Measurements from ENCODE around the gene DHPS. TPM values are rescaled to one million over a fixed set of nuclear protein-coding genes. Genes with fewer than 3 reads are reported as not detected.

The DHPS gene
- polyA plus RNA-seq, 1 experiment, result 59.1 TPM

DNA sequence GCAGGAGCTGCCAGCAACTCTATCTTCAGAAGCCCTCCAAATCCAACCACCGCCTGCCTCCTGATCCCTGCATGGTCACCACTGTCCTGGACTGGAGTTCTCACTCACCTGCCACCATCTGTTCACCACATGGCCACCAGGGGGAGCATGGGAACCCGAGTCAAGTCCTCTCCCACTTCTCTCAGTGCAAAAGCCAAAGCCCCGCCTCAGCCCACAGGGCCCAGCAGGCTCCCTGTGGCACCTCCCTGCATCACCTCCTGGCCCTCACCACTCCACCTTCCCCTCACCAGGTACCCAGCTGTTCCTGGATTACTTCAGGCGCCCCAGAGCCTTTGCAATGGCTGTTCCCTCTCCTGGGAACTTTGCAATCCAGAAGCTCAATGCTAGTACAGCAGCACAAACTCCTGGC is 5.3 kb downstream of the DHPS start:
- TF ChIP-seq, protein P1, sequence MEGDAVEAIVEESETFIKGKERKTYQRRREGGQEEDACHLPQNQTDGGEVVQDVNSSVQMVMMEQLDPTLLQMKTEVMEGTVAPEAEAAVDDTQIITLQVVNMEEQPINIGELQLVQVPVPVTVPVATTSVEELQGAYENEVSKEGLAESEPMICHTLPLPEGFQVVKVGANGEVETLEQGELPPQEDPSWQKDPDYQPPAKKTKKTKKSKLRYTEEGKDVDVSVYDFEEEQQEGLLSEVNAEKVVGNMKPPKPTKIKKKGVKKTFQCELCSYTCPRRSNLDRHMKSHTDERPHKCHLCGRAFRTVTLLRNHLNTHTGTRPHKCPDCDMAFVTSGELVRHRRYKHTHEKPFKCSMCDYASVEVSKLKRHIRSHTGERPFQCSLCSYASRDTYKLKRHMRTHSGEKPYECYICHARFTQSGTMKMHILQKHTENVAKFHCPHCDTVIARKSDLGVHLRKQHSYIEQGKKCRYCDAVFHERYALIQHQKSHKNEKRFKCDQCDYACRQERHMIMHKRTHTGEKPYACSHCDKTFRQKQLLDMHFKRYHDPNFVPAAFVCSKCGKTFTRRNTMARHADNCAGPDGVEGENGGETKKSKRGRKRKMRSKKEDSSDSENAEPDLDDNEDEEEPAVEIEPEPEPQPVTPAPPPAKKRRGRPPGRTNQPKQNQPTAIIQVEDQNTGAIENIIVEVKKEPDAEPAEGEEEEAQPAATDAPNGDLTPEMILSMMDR (IDR thresholded peaks at IDR 0.05; ENCODE audit: low read depth, low read length), result peak; percentile 83
- Histone ChIP-seq H3K9me3 (ENCODE audit: control insufficient read depth, insufficient read depth, low read length) (peaks cover 1% of the 10 kb centered on the region; the same call in 1 of the 2 replicates), H3K27ac (ENCODE audit: low read depth, low read length) (no peak overlapping the region), H3K4me3 (ENCODE audit: low read depth, low read length) (no peak overlapping the region), H3K27me3 (ENCODE audit: control insufficient read depth, insufficient read depth, low read length) (no peaks in the 10 kb centered on the region)
- peak; percentile 27 for DNase-seq (ENCODE audit: low read depth, low spot score)
- ChIA-PET CTCF (interaction anchor here (0.6 to 3.2 kb wide), 6 partner anchors 8 to 171 kb away, joined by 3 to 20 read pairs (median 5); no protein-coding TSS in a partner anchor), POLR2A (no interaction called here)

GRCh38 chr19:12675940-12676339 is 5.7 kb downstream of the DHPS start:
- no peak for DNase-seq (ENCODE audit: low read depth, low spot score)
- H3K9me3 ChIP-seq (ENCODE audit: control insufficient read depth, insufficient read depth, low read length), result no peaks in the 10 kb centered on the region; the same call in 1 of the 2 replicates
- POLR2A ChIA-PET, result no interaction called here
- H3K27ac ChIP-seq (ENCODE audit: low read depth, low read length), result no peak overlapping the region
- CTCF ChIA-PET, result interaction anchor here (1.0 to 3.2 kb wide), 4 partner anchors 11 to 171 kb away, joined by 4 to 20 read pairs (median 8); no protein-coding TSS in a partner anchor
- H3K27me3 ChIP-seq (ENCODE audit: control insufficient read depth, insufficient read depth, low read length), result no peaks in the 10 kb centered on the region
- no peak overlapping the region for H3K4me3 ChIP-seq (ENCODE audit: low read depth, low read length)
- TF ChIP-seq, protein P1 (IDR thresholded peaks at IDR 0.05; ENCODE audit: low read depth, low read length), result no peak

- no peaks in the 10 kb centered on the region; the same call in 1 of the 2 replicates for H3K9me3 ChIP-seq (ENCODE audit: control insufficient read depth, insufficient read depth, low read length)
- DNase-seq (ENCODE audit: low read depth, low spot score), result no peak
- ChIA-PET CTCF (interaction anchor here (3.2 kb wide), 1 partner anchor 172 kb away, joined by 20 read pairs; no protein-coding TSS in a partner anchor), POLR2A (no interaction called here)
- no peaks in the 10 kb centered on the region for H3K27me3 ChIP-seq (ENCODE audit: control insufficient read depth, insufficient read depth, low read length)
- no peak overlapping the region for H3K27ac ChIP-seq (ENCODE audit: low read depth, low read length)
- no peak overlapping the region for H3K4me3 ChIP-seq (ENCODE audit: low read depth, low read length)
- TF ChIP-seq, protein P1 (IDR thresholded peaks at IDR 0.05; ENCODE audit: low read depth, low read length), result no peak
Measured at GRCh38 chr19:12675399-12675798, 6.3 kb downstream of the DHPS start.

GRCh38 chr19:12672744-12673143 is 8.9 kb downstream of the DHPS start:
- H3K27me3 ChIP-seq (ENCODE audit: control insufficient read depth, insufficient read depth, low read length), result no peaks in the 10 kb centered on the region
- TF ChIP-seq, protein P1 (IDR thresholded peaks at IDR 0.05; ENCODE audit: low read depth, low read length), result no peak
- H3K9me3 ChIP-seq (ENCODE audit: control insufficient read depth, insufficient read depth, low read length), result no peaks in the 10 kb centered on the region; the same call in 1 of the 2 replicates
- POLR2A ChIA-PET, result interaction anchor here (1.7 kb wide), 1 partner anchor 8 kb away, joined by 5 read pairs; no protein-coding TSS in a partner anchor
- CTCF ChIA-PET, result interaction anchor here (0.5 to 4.3 kb wide), 16 partner anchors 9 to 749 kb away, joined by 3 to 28 read pairs (median 5); partner anchors contain the start of gene DHPS
- no peak overlapping the region for H3K4me3 ChIP-seq (ENCODE audit: low read depth, low read length)
- no peak overlapping the region for H3K27ac ChIP-seq (ENCODE audit: low read depth, low read length)
- DNase-seq (ENCODE audit: low read depth, low spot score), result no peak

DNA sequence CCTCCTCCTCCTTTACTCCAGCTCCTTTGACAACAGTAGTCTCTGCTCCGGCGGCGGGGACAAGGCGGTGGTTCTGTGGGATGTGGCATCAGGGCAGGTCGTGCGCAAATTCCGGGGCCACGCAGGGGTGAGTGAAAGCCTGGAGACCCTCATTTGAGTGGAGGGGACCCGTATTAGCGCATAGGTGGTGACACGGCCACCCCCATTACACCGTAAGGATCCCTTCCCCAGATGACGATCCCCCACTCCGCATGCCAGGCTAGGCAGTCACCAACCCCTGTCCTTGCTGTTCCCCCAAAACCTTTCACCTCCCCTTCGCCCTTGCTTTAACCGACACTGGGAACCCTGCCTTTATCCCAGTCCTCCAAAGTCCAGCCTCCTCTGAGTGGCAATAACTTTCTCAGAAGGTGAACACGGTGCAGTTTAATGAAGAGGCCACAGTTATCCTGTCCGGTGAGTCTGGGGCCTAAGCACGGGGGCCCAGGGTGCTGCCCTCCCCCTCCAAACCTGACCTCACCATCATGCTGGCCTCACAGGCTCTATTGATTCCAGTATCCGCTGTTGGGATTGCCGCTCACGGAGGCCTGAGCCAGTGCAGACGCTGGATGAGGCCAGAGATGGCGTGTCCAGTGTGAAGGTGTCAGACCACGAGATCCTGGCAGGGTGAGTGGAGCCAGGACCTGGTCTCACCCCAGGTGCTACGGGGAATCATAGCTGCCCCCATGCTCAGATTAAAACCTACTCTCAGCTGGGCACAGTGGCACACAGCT is 11.3 kb downstream of the DHPS start:
- Histone ChIP-seq H3K27ac (ENCODE audit: low read depth, low read length) (peak overlapping the region; percentile 98), H3K4me3 (ENCODE audit: low read depth, low read length) (peak overlapping the region; percentile 94), H3K9me3 (ENCODE audit: control insufficient read depth, insufficient read depth, low read length) (no peaks in the 10 kb centered on the region; the same call in 1 of the 2 replicates), H3K27me3 (ENCODE audit: control insufficient read depth, insufficient read depth, low read length) (no peaks in the 10 kb centered on the region)
- no peak for DNase-seq (ENCODE audit: low read depth, low spot score)
- TF ChIP-seq, protein P1 (IDR thresholded peaks at IDR 0.05; ENCODE audit: low read depth, low read length), result no peak
- CTCF ChIA-PET, result interaction anchor here (0.6 to 4.3 kb wide), 3 partner anchors 15 to 581 kb away, joined by 3 to 28 read pairs (median 3); no protein-coding TSS in a partner anchor
- POLR2A ChIA-PET, result no interaction called here
